Stimulated activated CD4-positive, alpha-beta T cell treated with anti-CD3 and anti-CD28 coated beads, Interleukin-1b, Interleukin-23, amount 100 ng/mL, for 48 hours (primary cell): ENCODE data around the gene PVALB.

Experiments used
- DNase-seq: peaks from one replicate; pipeline ENCODE4 v3.0.0-alpha.2; 2020

The PVALB gene

GRCh38 chr22:36816636-36817524 is at the start of gene PVALB:
PVALB (minus strand) TSS chr22:36817035; CDS start chr22:36817005, 30 bp downstream.
- DNase-seq: peak; percentile 8

- DNase-seq: no peak
Observed at GRCh38 chr22:36865346-36865745, 48.5 kb upstream of the PVALB start.

- no peak for DNase-seq
Observed at GRCh38 chr22:36864454-36865215, 47.8 kb upstream of the PVALB start.

GRCh38 chr22:36863979-36864378 is 47.1 kb upstream of the PVALB start:
- DNase-seq: no peak

GRCh38 chr22:36863281-36863680 is 46.4 kb upstream of the PVALB start:
- DNase-seq: no peak

GRCh38 chr22:36862251-36863242 is 45.7 kb upstream of the PVALB start:
- no peak for DNase-seq

GRCh38 chr22:36860821-36861659 is 44.2 kb upstream of the PVALB start, which contains the start of gene NCF4:
NCF4 (plus strand) TSS chr22:36861006; CDS start chr22:36861172, 166 bp downstream.
- peak; percentile 35 for DNase-seq

GRCh38 chr22:36860438-36860820 is 43.6 kb upstream of the PVALB start:
- DNase-seq: no peak

GRCh38 chr22:36860017-36860416 is 43.2 kb upstream of the PVALB start:
- no peak for DNase-seq

GRCh38 chr22:36858966-36859365 is 42.1 kb upstream of the PVALB start:
- no peak for DNase-seq

GRCh38 chr22:36858156-36858555 is 41.3 kb upstream of the PVALB start:
- DNase-seq: no peak

- DNase-seq: no peak
Observed at GRCh38 chr22:36856792-36857135, 39.9 kb upstream of the PVALB start.

GRCh38 chr22:36856121-36856791 is 39.4 kb upstream of the PVALB start:
- peak; percentile 91 for DNase-seq

GRCh38 chr22:36855478-36855877 is 38.6 kb upstream of the PVALB start:
- no peak for DNase-seq

- peak; percentile 94 for DNase-seq
Observed at GRCh38 chr22:36853407-36854099, 36.7 kb upstream of the PVALB start.

GRCh38 chr22:36852056-36852973 is 35.5 kb upstream of the PVALB start:
- DNase-seq: no peak

- no peak for DNase-seq
Observed at GRCh38 chr22:36850682-36851081, 33.8 kb upstream of the PVALB start.

- DNase-seq: no peak
Observed at GRCh38 chr22:36850056-36850455, 33.2 kb upstream of the PVALB start.

- no peak for DNase-seq
Observed at GRCh38 chr22:36846949-36847348, 30.1 kb upstream of the PVALB start.
